Measurements from ENCODE around the gene RPP38. TPM values are rescaled to one million over a fixed set of nuclear protein-coding genes. Genes with fewer than 3 reads are reported as not detected.

The RPP38 gene
- total and polyA plus RNA-seq, 2 of the 13 experiments (the other 11 are each of a cell fraction or from before 2014, with no cell fraction given): 11.7 to 16.4 TPM

- TF ChIP-seq ZBTB46 (CRISPR knock-in tag; IDR thresholded peaks at IDR 0.05; ENCODE audit: borderline replicate concordance) (no peak), ZBTB26 (CRISPR knock-in tag; IDR thresholded peaks at IDR 0.05; ENCODE audit: borderline replicate concordance) (peak; percentile 16; the same call in 1 of the 2 replicates), ZNF350 (CRISPR knock-in tag; IDR thresholded peaks at IDR 0.05; ENCODE audit: borderline replicate concordance, low read depth) (peak; percentile 61), ZNF816 (CRISPR knock-in tag; IDR thresholded peaks at IDR 0.05; ENCODE audit: borderline replicate concordance) (no peak), PAXIP1 (CRISPR knock-in tag; conservative IDR thresholded peaks at IDR 0.05) (peak; percentile 24; the same call in 1 of the 2 replicates), FIP1L1 (IDR thresholded peaks at IDR 0.05; ENCODE audit: borderline replicate concordance, insufficient read depth, low read depth, low read length) (peak; percentile 87; the same call in 1 of the 2 replicates), ZNF282 (IDR thresholded peaks at IDR 0.05; ENCODE audit: partially characterized antibody) (no peak), KDM6A (CRISPR knock-in tag; IDR thresholded peaks at IDR 0.05; ENCODE audit: low read depth) (no peak), KLF6 (CRISPR knock-in tag; IDR thresholded peaks at IDR 0.05) (peak; percentile 92), SNAPC4 (CRISPR knock-in tag; IDR thresholded peaks at IDR 0.05) (no peak), DDIT3 (CRISPR knock-in tag; IDR thresholded peaks at IDR 0.05) (no peak), ZNF329 (CRISPR knock-in tag; IDR thresholded peaks at IDR 0.05; ENCODE audit: low read depth) (peak; percentile 56; the same call in 1 of the 2 replicates), EEA1 (CRISPR knock-in tag; IDR thresholded peaks at IDR 0.05; ENCODE audit: borderline replicate concordance) (peak; percentile 90; the same call in 1 of the 2 replicates), MXD1 (CRISPR knock-in tag; IDR thresholded peaks at IDR 0.05) (peak; percentile 94), ARNTL (CRISPR knock-in tag; IDR thresholded peaks at IDR 0.05) (peak; percentile 48; the same call in 1 of the 2 replicates)
These were observed at the start of gene RPP38 (continued) for GRCh38 chr10:15097011-15097812.
